ENCODE data around the gene EIPR1. TPM values are rescaled to one million over a fixed set of nuclear protein-coding genes. Genes with fewer than 3 reads are reported as not detected.

EIPR1 gene
- polyA plus RNA-seq, 3 donors, result 23.2 to 28.4 (median 26.5) TPM

DNA sequence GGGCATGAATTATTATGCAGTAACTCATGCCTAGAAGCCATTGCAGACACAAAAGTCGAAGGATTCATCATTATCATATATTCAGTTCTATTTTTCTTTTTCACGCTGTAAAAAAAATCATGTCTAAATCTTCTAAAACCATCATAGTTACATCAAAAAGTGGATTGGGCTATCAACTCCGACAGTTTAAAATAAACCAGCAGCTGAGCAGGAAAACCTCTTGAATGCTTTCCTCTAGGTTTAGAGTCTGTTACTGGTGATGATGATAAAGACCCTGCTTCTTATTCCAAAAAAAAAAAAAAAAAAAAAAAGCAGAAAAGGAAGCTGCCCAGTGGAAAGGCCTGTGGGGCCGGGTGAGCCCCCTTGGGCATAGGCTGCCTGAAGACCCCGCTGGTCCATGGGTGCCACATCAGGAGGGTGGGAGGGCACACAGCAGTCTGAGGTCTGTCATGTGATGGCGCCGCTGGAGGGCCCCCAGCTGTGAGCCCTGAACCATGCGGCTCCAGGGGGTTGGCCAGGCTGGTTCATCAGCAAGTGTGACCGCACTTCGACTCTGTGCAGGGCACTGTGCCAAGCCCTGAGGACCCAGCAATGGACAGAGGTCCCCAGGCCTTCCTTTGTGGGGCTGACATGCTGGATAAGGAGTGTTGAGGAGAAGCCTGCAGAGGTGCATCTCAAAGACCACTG lies 199.6 kb downstream of the EIPR1 start:
- DNase-seq, result no peak

DNA sequence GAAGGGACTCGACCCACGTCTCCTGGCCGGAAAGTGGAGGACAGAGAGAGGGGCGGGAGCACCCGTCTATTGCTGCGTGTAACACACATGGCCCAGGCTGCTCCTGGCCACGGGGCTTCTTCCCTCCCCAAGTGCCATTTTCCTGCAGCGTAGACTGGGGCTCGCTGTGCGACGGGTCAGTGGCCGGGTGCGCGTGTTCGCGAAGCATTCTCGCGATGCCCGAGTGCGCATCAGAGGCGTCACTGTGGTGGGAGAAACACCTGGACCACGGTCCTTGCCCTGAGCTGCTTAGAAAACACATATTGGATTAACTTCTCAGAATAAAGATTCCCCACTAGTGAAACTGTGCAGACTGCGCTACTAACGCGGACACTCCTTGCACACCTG lies 200.8 kb downstream of the EIPR1 start:
- no peak for DNase-seq

DNA sequence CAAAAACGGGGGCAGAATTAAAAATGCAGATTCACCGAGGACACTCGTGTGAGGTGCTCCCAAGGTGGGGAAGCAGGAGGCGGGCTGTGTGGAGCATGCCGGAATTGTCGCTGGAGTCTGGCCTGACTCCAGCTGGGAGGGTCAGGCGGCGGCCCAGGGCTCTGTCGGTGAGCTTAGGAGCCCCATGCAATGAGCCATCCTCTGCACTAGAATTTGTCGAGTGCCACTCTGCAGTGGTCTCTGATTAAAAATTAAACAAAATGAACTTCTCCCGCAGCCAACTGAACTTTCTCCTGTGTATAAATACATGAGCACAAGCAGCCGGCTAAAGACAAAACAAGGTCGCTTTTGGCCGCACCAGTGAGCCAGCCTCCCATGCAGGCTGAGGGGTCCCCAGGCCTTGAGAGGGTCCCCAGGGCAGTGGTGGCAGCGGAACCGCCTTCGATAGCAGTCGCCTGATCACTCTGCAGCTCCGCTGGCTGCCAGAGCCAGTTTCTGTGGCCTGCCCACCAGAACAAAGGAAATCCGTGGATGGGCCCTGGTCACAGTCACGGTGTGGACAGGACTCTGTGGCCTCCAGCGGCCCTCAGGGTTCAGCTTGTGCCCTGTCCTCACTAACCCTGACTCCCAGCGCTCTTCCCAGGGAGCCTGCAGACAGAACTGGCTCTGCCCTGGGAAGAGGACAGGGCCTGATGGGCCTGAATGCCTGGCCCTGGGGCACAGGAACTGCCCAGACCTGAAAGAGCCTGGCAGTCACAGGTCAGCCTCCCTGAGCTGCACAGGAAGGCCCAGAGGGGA lies 201.3 kb downstream of the EIPR1 start:
- no peak for DNase-seq

DNA sequence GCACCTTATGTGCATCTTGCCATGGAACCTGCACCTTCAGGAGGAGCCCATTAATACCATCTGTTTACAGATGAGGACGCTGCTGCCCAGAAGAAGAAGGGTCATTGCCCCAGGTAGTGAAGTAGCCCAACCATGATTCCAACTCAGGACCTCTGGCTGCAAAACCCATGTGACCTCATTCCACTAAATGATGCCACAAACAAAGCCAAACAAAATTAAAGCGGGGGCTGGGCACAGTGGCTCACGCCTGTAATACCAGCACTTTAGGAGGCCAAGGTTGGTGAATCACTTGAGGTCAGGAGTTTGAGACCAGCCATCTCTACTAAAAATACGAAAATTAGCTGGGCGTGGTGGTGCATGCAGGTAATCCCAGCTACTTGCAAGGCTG lies 202.1 kb downstream of the EIPR1 start:
- no peak for DNase-seq

- no peak for DNase-seq
These were observed 202.7 kb downstream of the EIPR1 start for GRCh38 chr2:3174626-3175567.

GRCh38 chr2:3173031-3173430 lies 204.6 kb downstream of the EIPR1 start:
- DNase-seq, result no peak

GRCh38 chr2:3172265-3172935 lies 205.2 kb downstream of the EIPR1 start:
- no peak for DNase-seq

GRCh38 chr2:3171564-3172264 lies 205.9 kb downstream of the EIPR1 start:
- no peak for DNase-seq

GRCh38 chr2:3170792-3171455 lies 206.7 kb downstream of the EIPR1 start:
- DNase-seq, result no peak

DNA sequence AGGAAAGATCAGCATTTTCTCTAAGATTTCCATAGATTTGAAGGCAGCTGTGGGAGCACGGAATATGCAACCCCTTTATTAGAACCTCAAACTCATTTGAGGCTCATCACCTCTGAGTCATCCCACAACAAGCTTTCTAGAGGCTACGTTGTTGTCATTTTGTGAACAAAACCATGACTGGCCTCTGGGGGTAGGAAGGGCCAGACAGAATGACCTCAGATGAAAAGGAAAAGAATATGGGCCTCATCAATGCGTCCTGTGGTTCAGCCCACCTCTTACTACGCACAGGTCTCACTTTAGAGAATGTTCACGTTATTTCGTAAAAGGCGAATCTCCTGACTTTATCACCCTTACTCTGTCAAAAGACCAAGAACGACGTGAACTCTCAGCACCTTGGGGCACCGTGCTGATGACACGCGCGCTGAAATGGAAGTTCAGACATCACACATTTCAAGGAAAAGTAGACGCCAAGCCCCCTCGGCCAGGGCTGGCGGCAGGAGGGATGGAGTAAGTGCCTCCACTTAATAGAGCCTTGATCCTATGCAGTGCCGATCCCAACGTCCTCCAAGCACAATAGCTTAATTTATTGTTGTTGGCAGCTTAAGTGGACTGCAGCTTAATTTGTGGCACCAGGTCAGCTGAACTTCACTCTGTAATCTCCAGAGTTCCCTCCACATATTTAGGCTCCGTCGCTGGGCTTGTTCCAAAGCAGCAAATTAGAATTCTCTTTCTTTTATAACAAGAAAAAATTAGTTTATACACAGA lies 208.3 kb downstream of the EIPR1 start:
- no peak for DNase-seq

GRCh38 chr2:3168230-3168891 lies 209.3 kb downstream of the EIPR1 start:
- no peak for DNase-seq

GRCh38 chr2:3163401-3163800 lies 214.2 kb downstream of the EIPR1 start:
- no peak for DNase-seq

- DNase-seq, result no peak
These were observed 215.1 kb downstream of the EIPR1 start for GRCh38 chr2:3162442-3163077.

- DNase-seq, result no peak
These were observed 216.8 kb downstream of the EIPR1 start for GRCh38 chr2:3160751-3161330.

- DNase-seq, result no peak
These were observed 217.7 kb downstream of the EIPR1 start for GRCh38 chr2:3159782-3160545.

DNA sequence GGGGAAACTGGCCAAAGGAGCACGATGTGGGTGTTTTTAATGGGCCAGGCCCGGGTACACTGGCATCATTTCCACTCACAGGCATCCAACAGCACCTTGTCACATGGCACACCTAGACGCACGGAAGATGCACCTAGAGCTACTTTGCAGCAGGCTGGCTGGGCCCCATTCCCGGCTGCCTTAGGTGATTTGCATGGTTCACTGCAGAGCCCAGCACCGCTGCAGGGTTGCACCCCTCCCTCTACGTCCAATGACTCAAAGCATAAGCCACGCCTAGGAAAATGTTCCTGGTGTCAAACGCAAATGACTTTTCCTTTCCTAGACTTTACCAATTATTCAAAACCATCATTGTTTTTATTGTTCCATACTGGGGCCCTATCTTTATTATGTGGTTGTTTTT lies 222.9 kb downstream of the EIPR1 start:
- no peak for DNase-seq

GRCh38 chr2:3154146-3154545 lies 223.5 kb downstream of the EIPR1 start:
- DNase-seq, result no peak
